ENCODE measurements around the gene MUC6. TPM values are rescaled to one million over a fixed set of nuclear protein-coding genes. Genes with fewer than 3 reads are reported as not detected.
A peak's percentile ranks its signal among the peaks of the same experiment; 100 is the strongest.

The MUC6 gene
- total RNA-seq, 1 donor from 2014 or later: not detected

DNA sequence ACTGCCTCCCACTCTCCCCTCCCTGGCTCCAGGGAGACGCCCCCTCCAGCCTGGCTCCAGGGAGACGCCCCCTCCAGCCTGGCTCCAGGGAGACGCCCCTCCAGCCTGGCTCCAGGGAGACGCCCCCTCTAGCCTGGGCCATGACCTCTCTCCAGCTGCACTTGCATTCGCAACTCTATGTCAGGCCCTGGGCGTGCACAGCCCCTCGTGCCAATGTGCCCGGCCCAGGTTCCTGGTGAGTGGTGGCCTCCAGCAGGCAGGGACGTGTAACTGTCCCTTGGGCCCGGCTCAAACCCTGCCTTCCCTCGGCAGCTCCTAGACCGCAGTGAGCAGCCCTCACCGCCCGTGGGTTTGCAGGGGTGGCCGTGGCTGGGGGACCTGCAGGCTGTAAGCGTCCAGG lies 6.9 kb downstream of the MUC6 start:
- Mint-ChIP-seq H3K9me3 (ENCODE audit: low read depth) (no peaks in the 10 kb centered on the region), H3K27me3 (ENCODE audit: low read depth) (no peaks in the 10 kb centered on the region), H3K4me3 (ENCODE audit: unreplicated experiment) (no peak overlapping the region), H3K27ac (ENCODE audit: unreplicated experiment) (no peak overlapping the region), H3K4me1 (ENCODE audit: low read depth) (no peaks in the 10 kb centered on the region), H3K36me3 (ENCODE audit: low read depth) (no peaks in the 10 kb centered on the region)
- no peak for DNase-seq (ENCODE audit: low spot score)
- peak; percentile 12 for TF ChIP-seq CTCF (IDR thresholded peaks at IDR 0.05)

DNA sequence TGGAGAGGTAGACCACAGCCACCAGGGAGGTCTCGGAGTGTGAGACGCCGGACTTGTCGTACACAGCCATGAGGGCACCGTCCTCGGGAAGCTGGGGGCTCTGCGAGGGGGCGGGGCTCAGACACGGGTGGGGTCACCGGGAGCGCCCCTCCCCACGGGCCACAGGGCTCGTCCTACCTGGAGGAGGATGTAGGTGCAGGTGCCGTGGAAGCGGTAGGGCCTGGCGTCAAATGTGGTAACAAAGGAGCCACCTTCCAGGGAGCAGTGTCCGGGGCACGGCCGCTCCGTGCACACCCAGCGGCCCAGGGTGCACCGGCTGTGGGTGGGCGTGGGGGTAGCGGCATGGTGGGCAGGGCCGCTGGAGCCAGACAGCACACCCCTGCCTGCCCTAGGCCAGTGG lies 7.5 kb downstream of the MUC6 start:
- no peak for DNase-seq (ENCODE audit: low spot score)
- Mint-ChIP-seq H3K27ac (ENCODE audit: unreplicated experiment) (no peak overlapping the region), H3K4me1 (ENCODE audit: low read depth) (no peaks in the 10 kb centered on the region), H3K27me3 (ENCODE audit: low read depth) (no peaks in the 10 kb centered on the region), H3K9me3 (ENCODE audit: low read depth) (no peaks in the 10 kb centered on the region), H3K4me3 (ENCODE audit: unreplicated experiment) (no peak overlapping the region), H3K36me3 (ENCODE audit: low read depth) (no peaks in the 10 kb centered on the region)
- no peak for TF ChIP-seq CTCF (IDR thresholded peaks at IDR 0.05)

DNA sequence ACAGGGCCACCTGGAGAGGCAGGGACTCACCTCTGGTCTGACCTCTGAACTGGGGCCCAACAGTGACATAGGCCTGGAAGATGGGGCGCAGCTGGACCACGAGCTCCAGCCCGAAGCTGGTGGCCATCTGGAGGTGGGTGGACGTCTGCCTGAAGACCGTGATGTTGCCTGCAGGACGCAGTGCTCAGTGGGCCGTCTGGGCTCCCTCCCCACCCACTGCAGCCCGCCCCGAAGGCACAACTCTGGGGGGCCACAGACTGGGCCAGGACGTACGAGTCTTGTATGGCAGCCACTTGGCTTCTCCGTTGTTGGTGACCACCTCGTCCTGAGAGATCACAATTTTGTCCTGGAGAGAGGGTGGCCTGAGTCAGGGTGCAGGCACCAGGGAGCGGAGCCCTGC lies 7.9 kb downstream of the MUC6 start:
- H3K27ac Mint-ChIP-seq (ENCODE audit: unreplicated experiment): no peak overlapping the region

DNA sequence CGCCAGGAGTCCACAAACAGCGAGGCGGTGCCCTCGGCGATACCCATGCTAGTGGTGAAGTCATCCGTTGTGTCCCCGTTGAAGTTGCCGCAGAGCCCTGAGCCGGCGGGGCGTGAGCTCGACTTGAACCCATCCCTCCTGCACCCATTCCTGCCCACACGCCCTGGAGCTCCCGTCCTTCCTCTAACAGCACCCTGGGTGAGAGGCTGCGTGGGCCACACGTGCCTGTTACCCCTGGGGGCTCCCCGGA lies 8.3 kb downstream of the MUC6 start:
- no peaks in the 10 kb centered on the region for H3K4me1 Mint-ChIP-seq (ENCODE audit: low read depth)
- no peak for DNase-seq (ENCODE audit: low spot score)
- no peaks in the 10 kb centered on the region for H3K27me3 Mint-ChIP-seq (ENCODE audit: low read depth)
- TF ChIP-seq CTCF (IDR thresholded peaks at IDR 0.05): no peak
- H3K36me3 Mint-ChIP-seq (ENCODE audit: low read depth): no peaks in the 10 kb centered on the region
- H3K9me3 Mint-ChIP-seq (ENCODE audit: low read depth): no peaks in the 10 kb centered on the region
- no peak overlapping the region for H3K4me3 Mint-ChIP-seq (ENCODE audit: unreplicated experiment)
- no peak overlapping the region for H3K27ac Mint-ChIP-seq (ENCODE audit: unreplicated experiment)

More for the DNA sequence above, 7.9 kb downstream of the MUC6 start:
- H3K4me1 Mint-ChIP-seq (ENCODE audit: low read depth): no peaks in the 10 kb centered on the region
- no peaks in the 10 kb centered on the region for H3K9me3 Mint-ChIP-seq (ENCODE audit: low read depth)
- H3K36me3 Mint-ChIP-seq (ENCODE audit: low read depth): no peaks in the 10 kb centered on the region
- H3K4me3 Mint-ChIP-seq (ENCODE audit: unreplicated experiment): no peak overlapping the region
- DNase-seq (ENCODE audit: low spot score): no peak
- no peak for TF ChIP-seq CTCF (IDR thresholded peaks at IDR 0.05)
- no peaks in the 10 kb centered on the region for H3K27me3 Mint-ChIP-seq (ENCODE audit: low read depth)

- H3K9me3 Mint-ChIP-seq (ENCODE audit: low read depth): no peaks in the 10 kb centered on the region
- H3K27ac Mint-ChIP-seq (ENCODE audit: unreplicated experiment): no peak overlapping the region
- H3K4me3 Mint-ChIP-seq (ENCODE audit: unreplicated experiment): no peak overlapping the region
- H3K4me1 Mint-ChIP-seq (ENCODE audit: low read depth): no peaks in the 10 kb centered on the region
- TF ChIP-seq CTCF (IDR thresholded peaks at IDR 0.05): no peak
- no peak for DNase-seq (ENCODE audit: low spot score)
- H3K27me3 Mint-ChIP-seq (ENCODE audit: low read depth): no peaks in the 10 kb centered on the region
- no peaks in the 10 kb centered on the region for H3K36me3 Mint-ChIP-seq (ENCODE audit: low read depth)
Measured at GRCh38 chr11:1027483-1028290, 8.8 kb downstream of the MUC6 start.

Data from chondrocyte (in vitro differentiated cells).